GM12878 (cell line): ENCODE measurements around the gene RSPO4. TPM values are rescaled to one million over a fixed set of nuclear protein-coding genes. Genes with fewer than 3 reads are reported as not detected.

Source experiments
- ATAC-seq: fragments of 200-7000 bp; cut with Tn5 transposase; 3 replicates; pipeline ENCODE4 v1.9.1; 2020; ENCODE audit warnings: mild to moderate bottlenecking, moderate library complexity
- BruUV-seq: library from RNA; stranded (reverse); fragments of 400-500 nt; replicated peaks from 2 replicates; lab custom pipeline; 2021; lab: Mats Ljungman, UMichigan
- CTCF ChIA-PET: fragments of 300-600 bp; sonication (Branson Sonifier 250); formaldehyde crosslinking; extraction: SDS; loops from one replicate; lab custom pipeline; 2021; ENCODE audit warnings: inconsistent platforms; lab: Yijun Ruan, JAX
- POLR2A ChIA-PET: fragments of 350-600 bp; formaldehyde crosslinking; extraction: SDS; loops from one replicate; lab custom pipeline; 2021; ENCODE audit warnings: inconsistent platforms; lab: Charles Lee
- RAD21 ChIA-PET: fragments of 300-600 bp; sonication (Branson Sonifier 250); formaldehyde crosslinking; loops from one replicate; lab custom pipeline; 2023; ENCODE audit warnings: antibody characterized with exemption; ENCODE audit not compliant: unreplicated experiment; lab: Charles Lee
- SMC1A ChIA-PET: fragments of 300-600 bp; sonication (Branson Sonifier 250); formaldehyde crosslinking; loops from one replicate; lab custom pipeline; 2023; ENCODE audit not compliant: unreplicated experiment, uncharacterized antibody; lab: Charles Lee
- DNase-seq: peaks from one replicate; pipeline ENCODE4 v3.0.0-alpha.2; 2011; ENCODE audit warnings: low read depth, low spot score
- FAIRE-seq: peaks from 3 replicates; lab custom pipeline; 2011; peaks lifted over from hg19 to GRCh38; lab: Jason Lieb, UNC
- H2AFZ ChIP-seq: 2 replicates; pipeline ENCODE4 v1.6.0; 2011; ENCODE audit warnings: low read depth, low read length, control low read depth; ENCODE audit not compliant: control insufficient read depth
- H3K27ac ChIP-seq: 2 replicates; pipeline ENCODE4 v1.5.1; 2011; ENCODE audit warnings: control low read depth; ENCODE audit not compliant: control insufficient read depth, insufficient read depth
- H3K27me3 ChIP-seq, 2 experiments: replicated peaks in 1 of 2; 2 replicates each; pipeline versions ENCODE4 v1.6.0 to v1.6.1; 2011; ENCODE audit warnings: low read length in 1 of 2; ENCODE audit not compliant: control insufficient read depth in 2 of 2, insufficient read depth in 2 of 2
- H3K36me3 ChIP-seq, 2 experiments: 2 replicates each; pipeline ENCODE4 v1.5.1; 2011; ENCODE audit warnings: low read length in 1 of 2; ENCODE audit not compliant: control insufficient read depth in 2 of 2, insufficient read depth in 2 of 2
- H3K4me1 ChIP-seq: 2 replicates; pipeline ENCODE4 v1.6.1; 2011; ENCODE audit warnings: mild to moderate bottlenecking, low read length, moderate library complexity, mixed read lengths; ENCODE audit not compliant: control insufficient read depth, insufficient read depth
- H3K4me2 ChIP-seq: 2 replicates; pipeline ENCODE4 v1.6.0; 2011; ENCODE audit warnings: control low read depth; ENCODE audit not compliant: control insufficient read depth, insufficient read depth
- H3K4me3 ChIP-seq: fragments of 200-600 bp; sonication (generic); 2 replicates; pipeline ENCODE4 v1.5.1; 2016
- H3K79me2 ChIP-seq: 2 replicates; pipeline ENCODE4 v1.6.0; 2011; ENCODE audit warnings: low read length; ENCODE audit not compliant: control insufficient read depth, insufficient read depth
- H3K9ac ChIP-seq: 2 replicates; pipeline ENCODE4 v1.8.0; 2011; ENCODE audit warnings: low read length, control low read depth, mixed read lengths; ENCODE audit not compliant: control insufficient read depth, insufficient read depth
- H3K9me3 ChIP-seq: replicated peaks from 3 replicates; pipeline ENCODE4 v1.5.1; 2011; ENCODE audit warnings: mild to moderate bottlenecking, low read length; ENCODE audit not compliant: control insufficient read depth, insufficient read depth
- H4K20me1 ChIP-seq: 2 replicates; pipeline ENCODE4 v1.6.0; 2011; ENCODE audit not compliant: control insufficient read depth, insufficient read depth
- CEBPZ ChIP-seq: fragments of 150-350 bp; IDR thresholded peaks from 2 replicates; pipeline ENCODE4 v1.6.1; 2016; ENCODE audit warnings: low read depth, low read length
- GATAD2B ChIP-seq: fragments of 450-650 bp; conservative IDR thresholded peaks from 2 replicates; pipeline ENCODE4 v1.6.1; 2017; ENCODE audit warnings: low read depth, mild to moderate bottlenecking, moderate library complexity
- REST ChIP-seq: IDR thresholded peaks from 2 replicates; pipeline ENCODE4 v1.6.1; 2012; ENCODE audit warnings: mild to moderate bottlenecking, low read depth, low read length
- WGBS: methylation state at CpG from one replicate; pipeline ENCODE4 v1.1.6; 2016; ENCODE audit warnings: low lambda C conversion rate; ENCODE audit not compliant: insufficient replicate concordance, insufficient coverage; ENCODE audit errors: missing lambda C conversion rate; 5-methylcytosine and 5-hydroxymethylcytosine counted together
- in situ Hi-C: fragments of 300-500 bp; cut with MboI; formaldehyde crosslinking; loops from 9 replicates; pipeline ENCODE4 v1.14.3; 2018; ENCODE audit warnings: mixed read lengths
- intact Hi-C: fragments of 100-400 bp; cut with micrococcal nuclease; formaldehyde crosslinking; loops from one replicate; pipeline ENCODE4 v1.14.2; 2022; ENCODE audit not compliant: unreplicated experiment
- polyA plus RNA-seq, 11 experiments: library from polyadenylated mRNA; depleted of rRNA in 4 of 11; unstranded in 6 of 11; stranded (reverse) in 5 of 11; fragments of >200 nt; fragmentation: Nextera tagmentation in 4 of 11; fragmentation: Illumina TruSeq in 1 of 11; extraction: Ambion mirVana in 4 of 11; extraction: Trizol in 1 of 11; gene quantifications; 1 replicate in 1 of 11; 2 replicates in 10 of 11; pipeline versions ENCODE4 v1.2.1 to v1.2.3, GENCODE V29; 2011 to 2016; ENCODE audit warnings: inconsistent platforms in 2 of 11, missing spikeins in 2 of 11, low read depth in 1 of 11
- total RNA-seq, 4 experiments: library from RNA; depleted of rRNA in 3 of 4; stranded (reverse); fragments of >200 nt in 3 of 4; fragmentation: Illumina TruSeq in 1 of 4; extraction: Trizol in 1 of 4; gene quantifications; 2 replicates each; pipeline versions ENCODE4 v1.2.1 to v1.2.3, GENCODE V29; 2013 to 2021
- TF ChIP-seq, protein P1 (sequence below): IDR thresholded peaks from 2 replicates; pipeline ENCODE4 v1.6.1; 2011; ENCODE audit warnings: mild to moderate bottlenecking, low read depth, low read length, moderate library complexity; ENCODE audit not compliant: insufficient replicate concordance

RSPO4 gene
- total and polyA plus RNA-seq, 10 of the 15 experiments (the other 5 are each of a cell fraction or from before 2014, with no cell fraction given) = 0.06 TPM; not detected in 9

GRCh38 chr20:924639-925038, 77.5 kb downstream of the RSPO4 start (continued):
- no peak for TF ChIP-seq CEBPZ
- no peak for TF ChIP-seq GATAD2B
- TF ChIP-seq, protein P1, sequence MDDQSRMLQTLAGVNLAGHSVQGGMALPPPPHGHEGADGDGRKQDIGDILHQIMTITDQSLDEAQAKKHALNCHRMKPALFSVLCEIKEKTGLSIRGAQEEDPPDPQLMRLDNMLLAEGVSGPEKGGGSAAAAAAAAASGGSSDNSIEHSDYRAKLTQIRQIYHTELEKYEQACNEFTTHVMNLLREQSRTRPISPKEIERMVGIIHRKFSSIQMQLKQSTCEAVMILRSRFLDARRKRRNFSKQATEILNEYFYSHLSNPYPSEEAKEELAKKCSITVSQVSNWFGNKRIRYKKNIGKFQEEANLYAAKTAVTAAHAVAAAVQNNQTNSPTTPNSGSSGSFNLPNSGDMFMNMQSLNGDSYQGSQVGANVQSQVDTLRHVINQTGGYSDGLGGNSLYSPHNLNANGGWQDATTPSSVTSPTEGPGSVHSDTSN = no peak

DNA sequence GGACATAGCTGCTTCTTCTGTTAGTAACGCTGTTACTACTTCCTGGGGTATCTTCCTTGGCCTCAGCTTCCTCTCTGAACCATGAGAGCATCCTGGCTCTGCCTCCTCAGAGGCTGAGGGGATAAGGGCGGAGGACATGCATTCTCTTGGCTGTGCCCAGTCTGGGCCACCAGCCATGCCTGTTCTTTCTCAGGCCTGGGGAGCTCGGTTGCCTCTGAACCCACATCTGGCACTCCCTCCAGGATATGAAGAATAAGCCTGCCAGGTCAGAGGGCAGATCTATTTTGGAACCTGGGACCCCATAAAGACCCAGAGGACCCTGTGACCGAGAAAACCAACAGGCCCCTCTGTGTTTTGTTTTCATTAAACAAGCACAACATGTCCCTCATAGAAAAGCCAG, 79.3 kb downstream of the RSPO4 start:
- TF ChIP-seq REST = no peak
- CTCF ChIA-PET = no interaction called here
- H2AFZ ChIP-seq = no peak overlapping the region
- no peak overlapping the region for H3K4me3 ChIP-seq
- 6% methylated on average over 4 of the region's 4 CpGs for WGBS
- DNase-seq = no peak
- intact Hi-C loops (no loop called here), in situ Hi-C loops (no loop called here)
- H4K20me1 ChIP-seq = no peaks in the 10 kb centered on the region
- no peaks in the 10 kb centered on the region; a peak in 3 of 4 replicates for H3K27me3 ChIP-seq
- H3K27ac ChIP-seq = no peak overlapping the region
- POLR2A ChIA-PET = no interaction called here
- no peak for FAIRE-seq
- no peaks in the 10 kb centered on the region for H3K79me2 ChIP-seq
- SMC1A ChIA-PET = no interaction called here
- H3K9me3 ChIP-seq = no peaks in the 10 kb centered on the region
- H3K36me3 ChIP-seq = no peaks in the 10 kb centered on the region
- no peaks in the 10 kb centered on the region for H3K4me1 ChIP-seq
- no peak for ATAC-seq
- no TSS peak for BruUV-seq
- RAD21 ChIA-PET = no interaction called here
- no peak overlapping the region for H3K4me2 ChIP-seq
- no peak overlapping the region for H3K9ac ChIP-seq
